ENCODE results near the gene SCRG1. TPM values are rescaled to one million over a fixed set of nuclear protein-coding genes. Genes with fewer than 3 reads are reported as not detected.
A peak's percentile ranks its signal among the peaks of the same experiment; 100 is the strongest.

SCRG1 gene
- total RNA-seq, 1 experiment from 2014 or later, result 0.12 TPM

GRCh38 chr4:173411106-173411693 lies 12.3 kb upstream of the SCRG1 start:
- DNase-seq (ENCODE audit: low read depth), result no peak

- peak; percentile 24 for DNase-seq (ENCODE audit: low read depth)
Measured at GRCh38 chr4:173410079-173410478, 11.2 kb upstream of the SCRG1 start.

- DNase-seq (ENCODE audit: low read depth), result no peak
Measured at GRCh38 chr4:173405840-173406606, 7.1 kb upstream of the SCRG1 start.

GRCh38 chr4:173404296-173404865 lies 5.5 kb upstream of the SCRG1 start:
- DNase-seq (ENCODE audit: low read depth), result no peak

GRCh38 chr4:173403051-173403450 lies 4.1 kb upstream of the SCRG1 start:
- DNase-seq (ENCODE audit: low read depth), result peak; percentile 22

- no peak for DNase-seq (ENCODE audit: low read depth)
Measured at GRCh38 chr4:173401063-173401462, 2.1 kb upstream of the SCRG1 start.

- no peak for DNase-seq (ENCODE audit: low read depth)
Measured at GRCh38 chr4:173398220-173398619, 696 bp downstream of the SCRG1 start.

- no peak for DNase-seq (ENCODE audit: low read depth)
Measured at GRCh38 chr4:173397604-173398003, 1.3 kb downstream of the SCRG1 start.

GRCh38 chr4:173391701-173392100 lies 7.2 kb downstream of the SCRG1 start:
- DNase-seq (ENCODE audit: low read depth), result no peak

- no peak for DNase-seq (ENCODE audit: low read depth)
Measured at GRCh38 chr4:173386751-173387150, 12.2 kb downstream of the SCRG1 start.

GRCh38 chr4:173382349-173382748 lies 16.6 kb downstream of the SCRG1 start:
- DNase-seq (ENCODE audit: low read depth), result no peak

GRCh38 chr4:173381610-173382009 lies 17.3 kb downstream of the SCRG1 start:
- no peak for DNase-seq (ENCODE audit: low read depth)

- no peak for DNase-seq (ENCODE audit: low read depth)
Measured at GRCh38 chr4:173380987-173381386, 17.9 kb downstream of the SCRG1 start.

- no peak for DNase-seq (ENCODE audit: low read depth)
Measured at GRCh38 chr4:173379929-173380328, 19.0 kb downstream of the SCRG1 start.

GRCh38 chr4:173374588-173374987 lies 24.3 kb downstream of the SCRG1 start:
- no peak for DNase-seq (ENCODE audit: low read depth)

GRCh38 chr4:173371292-173372192 lies 27.4 kb downstream of the SCRG1 start:
- DNase-seq (ENCODE audit: low read depth), result peak; percentile 78

GRCh38 chr4:173370477-173371291 lies 28.2 kb downstream of the SCRG1 start, which contains the start of gene SAP30:
TSS of gene SAP30 (plus strand) at chr4:173370954. CDS start at chr4:173371183, 229 bp downstream.
- DNase-seq (ENCODE audit: low read depth), result peak; percentile 96

- DNase-seq (ENCODE audit: low read depth), result no peak
Measured at GRCh38 chr4:173370130-173370476, 28.8 kb downstream of the SCRG1 start.

- DNase-seq (ENCODE audit: low read depth), result peak; percentile 62
Measured at GRCh38 chr4:173367946-173368345, 31.0 kb downstream of the SCRG1 start.

GRCh38 chr4:173367285-173367684 lies 31.6 kb downstream of the SCRG1 start:
- peak; percentile 11 for DNase-seq (ENCODE audit: low read depth)

GRCh38 chr4:173365359-173365996 lies 33.4 kb downstream of the SCRG1 start:
- no peak for DNase-seq (ENCODE audit: low read depth)
